ENCODE data around the gene PDZD2.
A peak's percentile ranks its signal among the peaks of the same experiment; 100 is the strongest.

PDZD2 gene

GRCh38 chr5:31637851-31638250, 1.1 kb upstream of the PDZD2 start:
- no peak for DNase-seq

GRCh38 chr5:31638345-31638744, 586 bp upstream of the PDZD2 start:
- DNase-seq, result peak in 16 of 51 donors; percentile 5 to 43 (median 29)

GRCh38 chr5:31639481-31640411, 815 bp downstream of the PDZD2 start:
- DNase-seq, result peak in 21 of 51 donors; percentile 15 to 51 (median 35)

GRCh38 chr5:31640573-31640972, 1.6 kb downstream of the PDZD2 start:
- DNase-seq, result no peak

GRCh38 chr5:31641059-31641458, 2.1 kb downstream of the PDZD2 start:
- no peak for DNase-seq

- DNase-seq, result no peak
These were observed 2.6 kb downstream of the PDZD2 start for GRCh38 chr5:31641575-31641974.

GRCh38 chr5:31645420-31646081, 6.6 kb downstream of the PDZD2 start:
- DNase-seq, result peak in 13 of 51 donors; percentile 7 to 44 (median 21)

- DNase-seq, result no peak
These were observed 9.4 kb downstream of the PDZD2 start for GRCh38 chr5:31648326-31648725.

GRCh38 chr5:31651241-31651640, 12.3 kb downstream of the PDZD2 start:
- peak in 1 of 51 donors; percentile 49 for DNase-seq

GRCh38 chr5:31655491-31655890, 16.6 kb downstream of the PDZD2 start:
- no peak for DNase-seq

- DNase-seq, result no peak
These were observed 17.9 kb downstream of the PDZD2 start for GRCh38 chr5:31656806-31657205.

GRCh38 chr5:31657315-31657979, 18.5 kb downstream of the PDZD2 start:
- no peak for DNase-seq

GRCh38 chr5:31661257-31661656, 22.3 kb downstream of the PDZD2 start:
- DNase-seq, result no peak

- no peak for DNase-seq
These were observed 24.6 kb downstream of the PDZD2 start for GRCh38 chr5:31663519-31663918.

GRCh38 chr5:31664566-31664965, 25.6 kb downstream of the PDZD2 start:
- DNase-seq, result no peak

GRCh38 chr5:31671339-31671741, 32.4 kb downstream of the PDZD2 start:
- peak in 46 of 51 donors; percentile 3 to 83 (median 52) for DNase-seq

- no peak for DNase-seq
These were observed 35.5 kb downstream of the PDZD2 start for GRCh38 chr5:31674371-31674951.

- DNase-seq, result no peak
These were observed 36.5 kb downstream of the PDZD2 start for GRCh38 chr5:31675472-31675871.

GRCh38 chr5:31678180-31678579, 39.2 kb downstream of the PDZD2 start:
- peak in 1 of 51 donors; percentile 42 for DNase-seq

- peak in 34 of 51 donors; percentile 3 to 76 (median 34) for DNase-seq
These were observed 41.6 kb downstream of the PDZD2 start for GRCh38 chr5:31680528-31680927.

GRCh38 chr5:31682025-31682424, 43.1 kb downstream of the PDZD2 start:
- DNase-seq, result no peak

- DNase-seq, result no peak
These were observed 43.9 kb downstream of the PDZD2 start for GRCh38 chr5:31682851-31683250.

All from hypothalamus (tissue), 51 donors.